OCI-M2 (cell line): ENCODE data around the gene EGR2.
"Not testable (repeated sequence)": the region's sequence is repeated elsewhere in the genome, so short reads cannot be mapped to it uniquely, and the experiment has no call there.

Source experiments
- DNase-seq: peaks from one replicate; lab custom pipeline; 2025; ENCODE audit not compliant: unreplicated experiment; lab: John Stamatoyannopoulos, UW

Gene EGR2

DNA sequence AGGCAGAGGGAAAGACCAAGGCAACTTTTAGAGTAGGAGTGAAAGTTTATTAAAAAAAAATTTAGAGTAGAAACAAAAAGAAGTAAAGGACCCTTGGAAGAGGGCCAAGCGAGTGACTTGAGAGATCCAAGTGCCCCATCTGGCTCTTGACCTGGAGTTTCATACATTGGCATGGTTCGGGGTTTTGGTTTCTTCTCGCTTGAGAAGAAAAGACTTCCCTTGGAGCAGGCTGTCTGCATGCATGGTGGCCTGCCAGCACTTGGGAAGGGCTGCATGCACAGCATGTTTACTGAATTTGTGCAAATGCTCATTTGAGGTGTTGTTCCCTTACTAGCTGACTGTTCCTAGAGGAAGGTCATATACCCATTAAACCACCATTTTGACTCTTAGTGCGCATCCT, 20.4 kb downstream of the EGR2 start:
- no peak for DNase-seq

DNA sequence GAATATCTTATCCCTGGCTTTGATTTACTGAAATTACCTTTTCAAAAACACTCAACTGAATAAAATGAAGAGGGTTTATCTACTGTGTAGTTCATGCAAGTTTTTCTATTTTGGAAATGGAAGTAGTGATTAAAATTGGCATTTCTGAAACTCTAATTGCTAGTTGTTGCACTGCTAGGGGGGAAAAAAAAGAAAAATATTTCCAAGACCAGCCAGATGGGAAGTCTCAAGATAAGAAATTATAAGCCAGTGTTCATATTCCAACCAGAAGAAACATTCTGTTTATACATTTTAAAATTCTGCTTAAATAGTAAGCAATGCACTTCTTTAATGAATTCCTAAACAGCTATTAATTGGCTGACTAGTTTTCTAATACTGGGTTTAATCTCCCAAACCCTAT, 21.1 kb downstream of the EGR2 start:
- no peak for DNase-seq

GRCh38 chr10:62794306-62794705, 21.9 kb downstream of the EGR2 start:
- no peak for DNase-seq

GRCh38 chr10:62792261-62792660, 23.9 kb downstream of the EGR2 start:
- no peak for DNase-seq

DNA sequence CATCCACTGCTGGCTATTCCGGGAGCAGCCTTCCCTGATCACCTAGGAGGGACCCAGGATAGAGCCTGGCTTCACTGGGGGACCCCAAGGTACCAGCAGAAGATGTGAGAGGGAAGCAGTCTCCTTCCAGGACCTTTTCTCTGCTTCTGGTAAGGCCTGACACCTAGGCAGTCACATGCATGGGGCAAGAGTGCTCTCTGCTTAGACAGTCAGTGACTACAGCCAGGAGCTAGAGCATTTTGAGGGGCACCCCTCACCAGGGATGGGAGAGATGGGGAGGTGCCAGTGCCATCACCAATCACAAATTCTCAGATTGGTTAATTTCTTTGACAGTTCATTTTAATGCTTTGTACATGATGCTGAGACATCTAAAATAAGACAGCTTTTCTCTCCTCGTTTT, 25.6 kb downstream of the EGR2 start:
- no peak for DNase-seq

GRCh38 chr10:62790019-62790555, 26.1 kb downstream of the EGR2 start:
- no peak for DNase-seq

DNA sequence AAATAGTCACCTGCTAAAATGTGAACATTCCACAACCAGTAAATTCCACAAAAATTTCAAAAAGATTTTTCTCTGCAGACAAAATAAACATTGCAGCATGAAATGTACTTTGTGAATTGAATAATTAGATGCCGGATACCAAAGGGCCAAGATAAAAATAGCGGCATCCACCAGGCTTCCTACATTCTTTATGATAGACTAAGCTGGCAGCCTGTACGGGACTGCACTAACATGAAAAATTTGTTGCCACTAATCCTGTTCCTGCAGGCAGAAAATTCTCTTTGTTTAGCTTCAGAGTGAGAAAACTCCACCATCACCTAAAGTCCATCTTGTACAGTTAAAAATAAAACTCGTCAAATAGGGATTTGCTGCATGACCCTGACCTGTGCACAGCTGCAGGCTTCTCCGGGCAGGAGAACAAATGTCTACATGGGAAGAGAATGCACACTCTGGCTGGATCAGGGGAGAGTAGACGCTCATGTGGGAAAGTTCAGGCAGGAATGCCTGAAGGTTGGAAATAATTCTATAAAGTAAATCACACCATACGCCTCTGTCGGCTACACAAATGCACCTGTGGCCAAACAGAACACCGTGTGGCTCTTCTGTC, 27.2 kb downstream of the EGR2 start:
- no peak for DNase-seq

DNA sequence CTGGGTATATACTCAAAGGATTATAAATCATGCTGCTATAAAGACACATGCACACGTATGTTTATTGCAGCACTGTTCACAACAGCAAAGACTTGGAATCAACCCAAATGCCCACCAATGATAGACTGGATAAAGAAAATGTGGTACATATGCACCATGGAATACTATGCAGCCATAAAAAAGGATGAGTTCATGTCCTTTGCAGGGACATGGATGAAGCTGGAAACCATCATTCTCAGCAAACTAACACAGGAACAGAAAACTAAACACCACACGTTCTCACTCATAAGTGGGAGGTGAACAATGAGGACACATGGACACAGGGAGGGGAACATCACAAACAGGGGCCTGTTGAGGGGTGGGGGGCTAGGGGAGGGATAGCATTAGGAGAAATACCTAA, 27.9 kb downstream of the EGR2 start:
- DNase-seq = not testable (repeated sequence)

DNA sequence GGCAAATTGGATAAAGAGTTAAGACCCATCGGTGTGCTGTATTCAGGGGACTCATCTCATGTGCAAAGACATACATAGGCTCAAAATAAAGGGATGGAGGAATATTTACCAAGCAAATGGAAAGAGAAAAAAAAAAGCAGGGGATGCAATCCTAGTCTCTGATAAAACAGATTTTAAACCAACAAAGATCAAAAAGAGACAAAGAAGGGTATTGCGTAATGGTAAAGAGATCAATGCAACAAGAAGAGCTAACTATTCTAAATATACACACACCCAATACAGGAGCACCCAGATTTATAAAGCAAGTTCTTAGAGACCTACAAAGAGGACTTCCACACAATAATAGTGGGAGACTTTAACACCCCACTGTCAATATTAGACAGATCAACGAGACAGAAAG, 31.6 kb downstream of the EGR2 start:
- DNase-seq = not testable (repeated sequence)

DNA sequence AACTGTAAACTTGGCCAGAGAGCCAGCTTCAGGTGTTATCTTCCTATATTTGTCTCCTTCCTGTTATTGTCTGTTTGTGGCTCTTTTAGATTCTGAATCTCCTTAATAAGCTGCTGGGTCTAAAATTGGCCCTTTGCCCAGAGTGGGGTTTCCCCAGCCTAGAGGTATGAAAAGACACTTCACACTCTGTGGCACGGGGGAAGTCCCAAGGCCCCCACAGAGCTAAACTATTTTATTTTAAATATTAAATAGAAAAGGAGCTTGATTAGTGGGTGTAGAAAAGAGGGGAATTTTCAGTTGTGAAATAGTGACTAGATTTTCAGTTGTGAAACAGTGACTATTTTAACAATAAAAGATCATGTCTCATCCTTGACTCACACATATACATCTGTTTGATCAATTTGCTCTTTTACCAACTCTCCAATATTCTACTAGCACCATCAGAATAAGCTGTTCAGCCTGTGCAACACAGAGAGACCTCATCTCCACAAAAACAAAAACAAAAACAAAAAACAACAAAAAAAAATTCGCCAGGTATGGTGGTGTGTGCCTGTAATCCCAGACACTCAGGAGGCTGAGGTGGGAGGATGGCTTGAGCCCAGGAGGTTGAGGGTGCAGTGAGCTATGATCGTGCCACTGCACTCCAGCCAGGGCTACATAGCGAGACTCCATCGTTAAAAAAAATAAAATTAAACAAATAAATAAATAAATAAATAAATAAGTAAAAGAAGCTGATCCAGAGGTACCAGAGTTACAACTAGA, 36.5 kb downstream of the EGR2 start:
- DNase-seq = no peak

- DNase-seq = no peak
Observed at GRCh38 chr10:62778125-62778524, 38.0 kb downstream of the EGR2 start.

DNA sequence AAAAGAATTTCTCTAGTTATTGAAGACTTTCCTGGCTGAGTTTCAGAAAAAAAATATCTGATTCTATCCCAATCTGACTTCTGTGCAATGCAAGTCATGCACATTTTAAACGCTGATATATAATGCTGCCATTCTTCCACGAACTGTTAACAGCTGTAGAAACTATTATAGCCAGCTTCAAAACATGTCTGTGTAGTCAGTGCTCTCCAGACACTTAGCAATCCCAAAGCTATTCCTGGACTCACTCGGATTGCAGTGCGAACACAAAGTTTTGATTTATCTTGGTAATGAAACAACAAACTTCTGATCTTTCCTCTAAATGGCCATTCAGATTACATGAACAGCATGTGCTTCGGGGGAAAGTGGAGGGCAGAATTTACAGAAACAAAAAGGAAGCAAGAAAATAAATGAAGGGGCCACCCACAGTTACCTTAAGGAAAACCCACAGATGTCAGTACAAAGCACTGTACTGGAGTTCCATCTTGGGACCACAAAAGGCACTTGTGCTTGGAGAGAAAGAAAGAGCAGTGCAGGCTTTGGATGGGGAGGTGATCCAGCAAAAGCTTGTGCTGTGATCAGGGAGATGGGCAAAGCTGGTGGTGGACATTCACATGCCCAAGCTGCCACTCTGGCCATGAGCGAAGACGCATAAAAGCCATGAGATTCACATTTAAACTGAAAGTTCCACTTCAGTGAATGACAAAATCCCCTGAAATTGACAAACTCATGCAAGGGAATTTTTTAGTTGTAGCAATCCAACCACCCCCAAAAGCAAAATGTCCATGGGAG, 43.8 kb downstream of the EGR2 start:
- no peak for DNase-seq

DNA sequence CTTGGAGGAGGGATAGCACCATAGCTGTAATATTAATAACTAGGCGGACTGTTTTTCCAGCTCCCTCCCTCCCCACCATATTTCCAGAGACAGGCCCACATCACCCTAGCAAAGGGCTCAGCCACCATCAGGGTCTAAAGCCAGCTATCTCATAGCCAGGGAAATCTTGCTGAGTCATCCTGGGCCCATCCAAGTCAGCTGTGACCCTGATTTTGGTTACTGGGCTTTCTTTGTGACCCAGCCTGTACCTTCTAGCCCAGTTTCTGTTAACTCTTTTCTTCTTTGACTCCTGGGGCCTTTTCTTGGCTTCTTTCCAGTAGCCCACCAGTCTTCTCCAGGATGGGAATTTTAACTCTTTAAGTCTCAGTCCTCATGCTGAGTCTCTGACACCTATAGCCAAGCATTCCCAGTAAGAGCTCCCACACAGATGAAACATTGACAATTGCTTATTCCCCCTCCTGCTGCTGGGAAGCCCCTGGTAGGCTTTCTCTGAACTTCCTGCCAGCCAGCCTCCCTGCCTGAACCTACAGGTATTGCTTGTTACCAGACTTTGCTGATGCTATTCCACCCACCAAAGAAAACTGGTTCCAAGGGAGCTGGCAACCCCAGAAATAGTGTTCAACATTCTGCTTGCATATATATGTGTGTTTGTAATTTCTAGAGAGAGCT, 46.5 kb downstream of the EGR2 start:
- no peak for DNase-seq

GRCh38 chr10:62766386-62766785, 49.8 kb downstream of the EGR2 start:
- no peak for DNase-seq

GRCh38 chr10:62765726-62766125, 50.4 kb downstream of the EGR2 start:
- DNase-seq = no peak

- no peak for DNase-seq
Observed at GRCh38 chr10:62764011-62764410, 52.2 kb downstream of the EGR2 start.

GRCh38 chr10:62763155-62763554, 53.0 kb downstream of the EGR2 start:
- DNase-seq = no peak
